Neuron (in vitro differentiated cells): ENCODE measurements around the gene GIPC2.
"Not testable (repeated sequence)": the region's sequence is repeated elsewhere in the genome, so short reads cannot be mapped to it uniquely, and the experiment has no call there.

Experiments used
- H2AFZ ChIP-seq: one replicate; pipeline ENCODE4 v1.6.1; 2013; ENCODE audit warnings: low read depth, mild to moderate bottlenecking, inconsistent platforms, low read length, moderate library complexity
- H3K27me3 ChIP-seq: one replicate; pipeline ENCODE4 v1.6.1; 2013; ENCODE audit warnings: low read length; ENCODE audit not compliant: insufficient read depth
- H3K36me3 ChIP-seq: one replicate; pipeline ENCODE4 v1.6.1; 2013; ENCODE audit warnings: low read length; ENCODE audit not compliant: insufficient read depth
- H3K4me1 ChIP-seq: one replicate; pipeline ENCODE4 v1.6.1; 2013; ENCODE audit warnings: low read length; ENCODE audit not compliant: insufficient read depth
- H3K4me3 ChIP-seq: 2 replicates; pipeline ENCODE4 v1.5.1; 2013; ENCODE audit warnings: mild to moderate bottlenecking, low read length, moderate library complexity
- H3K9me3 ChIP-seq: one replicate; pipeline ENCODE4 v1.6.1; 2013; ENCODE audit warnings: low read length

Gene GIPC2

GRCh38 chr1:78060857-78061563 is 15.2 kb downstream of the GIPC2 start:
- H3K36me3 ChIP-seq, result no peaks in the 10 kb centered on the region
- H3K4me1 ChIP-seq, result no peaks in the 10 kb centered on the region
- H2AFZ ChIP-seq, result no peak overlapping the region
- no peaks in the 10 kb centered on the region for H3K9me3 ChIP-seq
- H3K27me3 ChIP-seq, result no peaks in the 10 kb centered on the region
- no peak overlapping the region for H3K4me3 ChIP-seq

GRCh38 chr1:78061825-78062523 is 16.2 kb downstream of the GIPC2 start:
- H3K36me3 ChIP-seq, result no peaks in the 10 kb centered on the region
- H3K4me1 ChIP-seq, result no peaks in the 10 kb centered on the region
- H3K9me3 ChIP-seq, result no peaks in the 10 kb centered on the region
- no peaks in the 10 kb centered on the region for H3K27me3 ChIP-seq
- H2AFZ ChIP-seq, result no peak overlapping the region
- no peak overlapping the region for H3K4me3 ChIP-seq

DNA sequence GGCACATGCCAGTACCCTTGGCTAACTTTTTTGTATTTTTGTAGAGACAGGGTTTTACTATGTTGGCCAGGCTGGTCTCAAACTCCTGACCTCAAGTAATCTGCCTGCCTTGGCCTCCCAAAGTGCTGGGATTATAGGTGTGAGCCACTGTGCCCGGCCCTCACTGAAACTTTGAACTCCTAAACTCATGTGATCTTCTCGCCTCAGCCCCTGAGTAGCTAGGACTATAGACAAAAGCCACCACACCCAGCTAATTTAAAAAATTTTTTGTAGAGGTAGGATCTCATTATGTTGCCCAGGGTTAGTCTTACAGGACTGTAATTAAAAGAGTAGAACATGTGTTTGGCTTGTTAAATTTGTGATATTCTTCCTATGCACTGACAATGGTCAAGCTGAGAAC is 19.1 kb downstream of the GIPC2 start:
- H2AFZ ChIP-seq, H3K27me3 ChIP-seq, H3K9me3 ChIP-seq, H3K4me1 ChIP-seq, H3K4me3 ChIP-seq, H3K36me3 ChIP-seq: not testable (repeated sequence)

DNA sequence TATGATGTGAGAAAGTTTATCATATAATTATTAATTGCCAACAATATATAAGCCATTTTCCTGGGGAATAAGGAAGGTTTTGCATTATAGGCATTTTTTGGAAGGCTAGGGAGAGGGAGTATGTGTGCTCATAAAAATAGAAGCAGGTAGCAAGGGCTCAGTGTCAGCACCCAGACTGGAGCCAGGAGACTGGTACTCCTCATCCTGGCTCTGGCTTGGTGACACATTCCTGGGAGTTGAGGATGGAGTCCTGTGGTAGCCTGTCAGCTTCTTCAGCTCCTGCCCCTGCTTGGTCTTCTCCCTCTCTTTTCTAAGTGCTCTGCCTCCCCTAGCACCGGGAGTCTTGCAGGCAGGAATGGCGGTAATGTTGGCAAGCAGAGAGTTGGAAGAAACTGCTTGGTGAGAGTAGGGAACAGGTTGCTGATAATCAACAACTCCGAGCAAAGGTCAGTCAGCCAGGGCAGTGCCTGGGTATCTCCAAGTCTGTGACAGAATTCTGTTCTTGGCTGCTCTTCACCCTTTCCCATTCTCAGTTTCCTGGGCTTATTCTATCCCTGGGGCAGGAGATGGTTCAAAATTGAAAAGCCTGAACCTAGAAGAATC is 23.0 kb downstream of the GIPC2 start:
- H3K36me3 ChIP-seq, result no peaks in the 10 kb centered on the region
- no peaks in the 10 kb centered on the region for H3K9me3 ChIP-seq
- H3K4me1 ChIP-seq, result no peaks in the 10 kb centered on the region
- no peaks in the 10 kb centered on the region for H3K27me3 ChIP-seq
- H3K4me3 ChIP-seq, result no peak overlapping the region
- no peak overlapping the region for H2AFZ ChIP-seq

- H3K27me3 ChIP-seq, result no peaks in the 10 kb centered on the region
- no peak overlapping the region for H2AFZ ChIP-seq
- no peaks in the 10 kb centered on the region for H3K4me1 ChIP-seq
- no peak overlapping the region for H3K4me3 ChIP-seq
- no peaks in the 10 kb centered on the region for H3K36me3 ChIP-seq
- no peaks in the 10 kb centered on the region for H3K9me3 ChIP-seq
Observed at GRCh38 chr1:78069784-78070183, 24.0 kb downstream of the GIPC2 start.

- H2AFZ ChIP-seq, result no peak overlapping the region
- no peaks in the 10 kb centered on the region for H3K4me1 ChIP-seq
- H3K27me3 ChIP-seq, result no peaks in the 10 kb centered on the region
- H3K4me3 ChIP-seq, result no peak overlapping the region
- no peaks in the 10 kb centered on the region for H3K36me3 ChIP-seq
- no peaks in the 10 kb centered on the region for H3K9me3 ChIP-seq
Observed at GRCh38 chr1:78070210-78070609, 24.4 kb downstream of the GIPC2 start.

DNA sequence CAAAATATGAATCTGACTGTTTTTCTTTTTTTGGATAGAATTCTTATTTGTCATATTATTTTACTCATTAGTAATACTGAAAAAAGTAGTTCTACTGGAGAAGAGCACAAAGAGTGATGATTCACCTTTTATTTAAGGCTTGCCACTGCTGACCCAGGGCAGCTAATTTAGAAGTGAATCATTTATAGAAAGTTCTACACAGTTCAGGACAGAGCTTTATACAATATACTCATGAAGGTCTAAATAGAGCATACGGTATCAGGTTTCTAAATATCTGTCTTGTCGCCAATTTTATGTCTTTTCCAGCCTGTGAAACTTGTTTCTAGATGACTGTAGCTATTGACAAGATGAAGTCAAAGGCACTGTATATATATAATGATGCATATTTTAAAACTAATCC is 25.0 kb downstream of the GIPC2 start:
- Histone ChIP-seq H3K9me3 (no peaks in the 10 kb centered on the region), H3K4me1 (no peaks in the 10 kb centered on the region), H2AFZ (no peak overlapping the region), H3K4me3 (no peak overlapping the region), H3K27me3 (no peaks in the 10 kb centered on the region), H3K36me3 (no peaks in the 10 kb centered on the region)

DNA sequence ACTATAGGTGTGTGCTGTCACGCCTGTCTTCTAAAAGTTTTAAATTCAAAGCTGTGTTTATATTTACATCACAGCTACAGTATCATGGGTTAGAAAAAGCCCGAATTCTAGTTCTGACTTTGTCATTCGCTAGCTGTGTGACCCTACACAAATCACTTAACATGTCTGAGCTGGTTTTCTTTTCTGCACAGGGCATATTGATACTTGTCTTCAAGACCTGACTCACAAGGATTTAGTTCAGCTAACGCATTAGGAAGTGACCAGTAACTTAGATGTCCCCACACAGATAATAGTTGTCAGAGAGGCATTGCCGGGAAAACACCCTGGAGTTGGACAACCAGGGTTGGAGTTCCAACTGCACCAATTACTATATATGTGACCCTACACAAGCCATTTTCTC is 25.9 kb downstream of the GIPC2 start:
- no peak overlapping the region for H3K4me3 ChIP-seq

DNA sequence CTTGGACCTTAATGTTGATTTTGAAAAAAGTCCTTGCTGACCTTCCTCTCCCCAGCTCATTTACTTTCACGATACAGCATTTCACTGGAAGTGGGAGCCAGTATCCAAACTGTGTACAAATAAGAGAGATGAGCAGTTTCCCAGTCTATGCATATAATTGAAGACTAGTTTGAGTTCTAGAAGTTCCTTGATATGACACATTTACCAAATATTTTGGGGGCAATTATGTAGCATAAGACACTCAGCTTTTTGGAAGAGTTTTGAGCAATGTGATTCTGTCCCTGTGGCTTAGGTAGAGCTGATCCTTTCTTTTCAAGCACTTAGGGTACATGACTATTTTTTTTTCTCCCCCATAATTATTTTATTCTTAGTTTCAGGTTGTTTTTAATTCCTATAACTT is 26.4 kb downstream of the GIPC2 start:
- no peaks in the 10 kb centered on the region for H3K4me1 ChIP-seq
- H3K4me3 ChIP-seq, result no peak overlapping the region
- H3K9me3 ChIP-seq, result no peaks in the 10 kb centered on the region
- no peaks in the 10 kb centered on the region for H3K27me3 ChIP-seq
- no peak overlapping the region for H2AFZ ChIP-seq
- H3K36me3 ChIP-seq, result no peaks in the 10 kb centered on the region

More for the DNA sequence above, 25.9 kb downstream of the GIPC2 start:
- H3K9me3 ChIP-seq, result no peaks in the 10 kb centered on the region
- no peak overlapping the region for H2AFZ ChIP-seq
- no peaks in the 10 kb centered on the region for H3K36me3 ChIP-seq
- H3K27me3 ChIP-seq, result no peaks in the 10 kb centered on the region
- H3K4me1 ChIP-seq, result no peaks in the 10 kb centered on the region

GRCh38 chr1:78073441-78073840 is 27.7 kb downstream of the GIPC2 start:
- no peak overlapping the region for H3K4me3 ChIP-seq
- H3K9me3 ChIP-seq, result no peaks in the 10 kb centered on the region
- no peaks in the 10 kb centered on the region for H3K4me1 ChIP-seq
- no peak overlapping the region for H2AFZ ChIP-seq
- H3K27me3 ChIP-seq, result no peaks in the 10 kb centered on the region
- H3K36me3 ChIP-seq, result no peaks in the 10 kb centered on the region

GRCh38 chr1:78075621-78076020 is 29.9 kb downstream of the GIPC2 start:
- Histone ChIP-seq H3K4me1 (no peaks in the 10 kb centered on the region), H3K9me3 (no peaks in the 10 kb centered on the region)

DNA sequence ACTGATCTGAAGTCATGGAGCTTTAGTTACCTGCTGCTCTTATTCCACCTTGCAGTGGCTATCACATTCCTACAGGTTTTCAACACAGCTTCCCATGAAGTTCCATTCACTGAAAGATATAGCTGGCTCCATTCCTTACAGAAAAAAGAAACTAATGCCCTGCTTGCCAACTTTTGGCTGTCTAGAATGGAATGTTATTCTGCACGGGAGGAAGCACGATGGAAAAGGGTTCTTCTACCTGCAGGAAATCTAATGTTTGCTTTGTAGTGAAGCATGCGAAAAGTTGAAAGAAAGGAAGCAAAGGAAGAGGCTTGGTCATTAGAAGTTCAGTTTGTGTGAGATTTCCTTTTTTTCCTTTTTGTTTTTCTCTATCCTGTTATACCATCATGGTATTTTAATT is 32.6 kb downstream of the GIPC2 start:
- Histone ChIP-seq H3K36me3 (no peaks in the 10 kb centered on the region), H3K4me3 (no peak overlapping the region), H3K9me3 (no peaks in the 10 kb centered on the region), H3K4me1 (no peaks in the 10 kb centered on the region), H2AFZ (no peak overlapping the region), H3K27me3 (no peaks in the 10 kb centered on the region)

More at GRCh38 chr1:78075621-78076020, 29.9 kb downstream of the GIPC2 start:
- H3K27me3 ChIP-seq, result no peaks in the 10 kb centered on the region
- no peak overlapping the region for H3K4me3 ChIP-seq
- no peak overlapping the region for H2AFZ ChIP-seq
- H3K36me3 ChIP-seq, result no peaks in the 10 kb centered on the region

- Histone ChIP-seq H3K36me3 (no peaks in the 10 kb centered on the region), H3K4me3 (no peak overlapping the region), H3K4me1 (no peaks in the 10 kb centered on the region), H3K9me3 (no peaks in the 10 kb centered on the region), H3K27me3 (no peaks in the 10 kb centered on the region), H2AFZ (no peak overlapping the region)
Observed at GRCh38 chr1:78079580-78079979, 33.8 kb downstream of the GIPC2 start.
